ENCODE data around the gene GBE1.

The GBE1 gene

DNA sequence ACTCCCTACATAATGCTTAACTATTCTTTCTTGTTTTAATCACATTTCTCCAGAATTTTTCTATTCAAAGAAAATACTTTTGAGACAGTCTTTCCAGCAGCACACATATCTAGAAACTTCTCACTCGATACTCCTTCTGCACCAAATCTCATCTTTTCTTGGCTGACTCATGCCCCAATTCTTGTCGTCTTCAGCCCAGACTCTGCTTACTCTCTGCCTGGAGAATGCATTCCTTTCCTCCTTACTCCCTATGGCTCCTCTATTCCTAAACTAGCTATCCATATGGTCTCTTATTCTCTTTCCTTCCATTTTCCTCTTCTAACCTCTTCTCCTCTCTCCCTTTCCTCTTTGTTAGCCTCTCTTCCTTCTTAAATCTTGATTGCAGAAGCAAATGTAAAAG is 158.7 kb downstream of the GBE1 start:
- DNase-seq = peak; percentile 42

GRCh38 chr3:81601707-81602305 is 159.6 kb downstream of the GBE1 start:
- DNase-seq = no peak

DNA sequence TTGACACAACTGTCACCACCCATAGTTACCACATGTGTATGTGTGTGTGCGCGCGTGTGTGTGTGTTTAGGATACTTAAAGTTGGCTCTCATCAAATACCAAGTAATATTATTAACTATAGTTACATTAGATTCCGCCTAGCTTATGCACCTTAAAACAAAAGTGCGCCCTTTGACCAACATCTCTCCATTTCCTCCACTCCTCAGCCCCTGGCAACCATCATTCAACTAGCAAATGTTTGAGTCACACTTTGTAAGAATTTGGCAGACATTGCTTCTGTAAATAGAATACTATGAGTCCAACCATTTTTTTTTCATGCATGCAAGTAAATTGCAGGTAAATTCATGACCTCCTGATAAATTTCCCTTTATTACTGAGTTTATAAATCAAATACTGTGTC is 169.3 kb downstream of the GBE1 start:
- DNase-seq = peak; percentile 13

- DNase-seq = no peak
Observed at GRCh38 chr3:81585937-81586336, 175.5 kb downstream of the GBE1 start.

- DNase-seq = no peak
Observed at GRCh38 chr3:81585056-81585455, 176.4 kb downstream of the GBE1 start.

- DNase-seq = peak; percentile 42
Observed at GRCh38 chr3:81581966-81582599, 179.4 kb downstream of the GBE1 start.

- DNase-seq = no peak
Observed at GRCh38 chr3:81580355-81580754, 181.1 kb downstream of the GBE1 start.

DNA sequence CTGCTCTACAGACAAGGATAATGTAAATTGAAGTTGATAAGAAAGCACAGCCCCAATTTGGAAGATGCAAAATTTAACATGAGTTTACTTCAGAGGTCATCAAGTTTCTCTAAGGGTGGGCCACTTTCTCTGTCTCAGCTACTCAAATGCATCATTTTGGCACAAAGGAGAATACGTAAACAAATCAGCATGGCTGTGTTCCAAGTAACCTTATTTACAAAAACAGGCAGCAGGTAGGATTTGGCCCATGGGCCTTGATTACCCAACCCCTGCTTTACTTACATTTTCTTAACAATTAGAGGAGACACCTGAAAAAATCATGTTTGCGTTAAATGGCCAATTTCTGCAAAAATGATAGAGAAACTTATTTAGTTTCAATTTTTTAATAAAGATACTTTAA is 181.7 kb downstream of the GBE1 start:
- no peak for DNase-seq

- DNase-seq = no peak
Observed at GRCh38 chr3:81572201-81572756, 189.2 kb downstream of the GBE1 start.

DNA sequence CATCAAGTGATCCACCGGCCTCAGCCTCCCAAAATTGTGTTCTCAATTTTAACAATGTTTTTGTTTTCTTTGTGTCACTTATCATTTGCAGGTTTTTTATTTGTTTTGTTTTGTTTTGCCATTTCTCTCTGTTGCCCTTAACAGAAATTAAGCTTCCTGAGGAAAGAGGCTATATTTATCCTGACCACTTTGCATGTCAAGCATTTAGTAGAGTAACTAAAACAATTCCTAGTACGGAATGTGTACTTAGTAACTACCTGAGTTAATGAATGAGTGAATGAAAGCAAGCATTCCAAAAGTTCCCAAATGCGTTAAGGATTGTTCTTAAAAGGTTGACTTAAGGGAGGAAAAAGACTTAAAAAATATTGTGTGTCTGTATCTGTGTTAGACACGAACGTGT is 193.1 kb downstream of the GBE1 start:
- DNase-seq = no peak

DNA sequence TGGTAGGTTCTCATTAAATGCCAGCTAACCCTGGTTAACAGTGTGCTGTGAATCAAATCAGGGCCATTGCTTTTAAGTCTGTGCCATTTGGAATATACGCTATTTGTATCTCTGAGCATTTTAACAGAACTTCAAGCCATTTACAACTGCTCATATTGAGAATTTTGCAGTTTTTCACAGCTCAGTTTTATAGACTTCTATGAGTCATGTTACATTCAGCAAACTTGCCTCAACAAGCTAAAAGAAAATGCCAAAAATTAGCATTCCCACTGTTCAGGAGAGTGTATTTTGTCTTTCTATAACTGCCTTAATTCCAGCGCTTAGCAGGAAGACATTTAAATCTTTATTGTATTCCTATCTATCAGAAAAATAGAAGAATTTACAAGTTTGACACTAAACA is 196.4 kb downstream of the GBE1 start:
- no peak for DNase-seq

DNA sequence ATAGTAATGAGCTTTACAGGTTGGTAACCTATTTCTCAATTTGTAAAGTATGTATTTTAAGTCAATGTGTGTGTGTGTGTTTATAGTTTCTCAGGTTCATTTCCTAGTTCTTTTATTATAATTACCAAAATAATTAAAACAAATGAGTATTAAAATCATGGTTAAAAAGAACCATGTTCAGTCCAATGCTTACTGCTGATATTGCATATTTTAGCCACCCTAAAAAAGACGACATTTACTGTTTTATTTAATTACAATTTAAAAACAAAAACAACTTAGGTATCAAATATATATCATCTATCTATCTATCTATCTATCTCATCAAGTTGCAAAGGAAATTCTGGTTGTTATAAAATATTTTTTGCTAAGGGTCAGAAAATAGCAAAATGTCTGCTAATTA is 203.3 kb downstream of the GBE1 start:
- DNase-seq = no peak

GRCh38 chr3:81554801-81555200 is 206.6 kb downstream of the GBE1 start:
- peak; percentile 4 for DNase-seq

- peak; percentile 73 for DNase-seq
Observed at GRCh38 chr3:81554388-81554787, 207.1 kb downstream of the GBE1 start.

- peak; percentile 8 for DNase-seq
Observed at GRCh38 chr3:81550415-81550814, 211.0 kb downstream of the GBE1 start.

GRCh38 chr3:81549831-81550230 is 211.6 kb downstream of the GBE1 start:
- no peak for DNase-seq

DNA sequence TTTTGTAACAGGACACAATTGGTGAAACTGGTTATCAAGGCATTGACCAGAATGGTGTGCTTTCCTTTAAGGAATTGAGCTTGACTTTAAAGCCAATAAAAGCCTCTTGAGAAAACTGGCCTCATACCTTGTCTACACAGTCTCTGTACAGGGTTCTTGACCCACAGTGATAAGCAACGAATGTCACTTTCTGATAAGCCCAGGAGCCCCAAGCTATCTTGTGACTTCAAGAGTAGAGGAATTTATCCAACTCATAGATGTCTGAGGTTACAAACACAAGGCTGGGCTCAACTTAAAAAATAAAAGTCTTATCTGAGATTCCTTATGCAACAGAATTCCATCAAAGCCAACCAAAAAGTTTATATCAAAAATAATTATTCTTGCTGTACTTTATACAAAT is 212.1 kb downstream of the GBE1 start:
- no peak for DNase-seq

DNA sequence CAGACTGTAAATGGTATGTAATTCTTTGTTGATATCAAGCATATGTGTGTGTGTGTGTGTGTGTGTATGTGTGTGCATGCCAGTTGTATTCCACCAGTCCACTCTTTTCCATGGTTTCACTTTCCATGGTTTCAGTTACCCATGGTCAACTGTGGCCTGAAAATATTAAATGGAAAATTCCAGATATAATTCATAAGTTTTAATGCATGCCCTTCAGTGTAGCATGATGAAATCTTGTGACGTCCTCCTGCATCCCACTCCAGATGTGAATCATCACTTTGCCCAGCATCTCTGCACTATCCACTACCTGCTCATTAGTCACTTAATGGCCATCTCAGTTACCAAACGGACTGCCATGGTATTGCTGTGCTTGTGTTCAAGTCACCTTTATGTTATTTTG is 215.9 kb downstream of the GBE1 start:
- DNase-seq = peak; percentile 15

DNA sequence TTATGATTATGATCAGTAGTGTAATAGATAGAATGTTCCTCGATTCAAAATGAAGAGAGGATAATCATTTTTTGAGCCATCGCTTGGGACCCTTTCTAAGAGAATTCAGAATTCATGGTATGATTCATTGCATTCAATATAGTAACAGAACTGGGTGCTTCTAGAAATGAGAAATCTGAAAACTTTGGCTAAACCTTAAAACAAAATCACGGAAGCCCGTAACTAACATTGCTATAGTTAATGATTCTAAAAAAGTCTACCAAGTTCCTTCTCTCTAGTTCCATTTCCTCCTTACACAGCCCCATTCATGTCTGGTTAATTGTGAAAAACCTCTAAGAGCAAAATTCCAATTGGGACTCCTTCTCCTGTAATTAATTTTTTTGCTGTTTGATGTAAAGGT is 217.1 kb downstream of the GBE1 start:
- DNase-seq = no peak

DNA sequence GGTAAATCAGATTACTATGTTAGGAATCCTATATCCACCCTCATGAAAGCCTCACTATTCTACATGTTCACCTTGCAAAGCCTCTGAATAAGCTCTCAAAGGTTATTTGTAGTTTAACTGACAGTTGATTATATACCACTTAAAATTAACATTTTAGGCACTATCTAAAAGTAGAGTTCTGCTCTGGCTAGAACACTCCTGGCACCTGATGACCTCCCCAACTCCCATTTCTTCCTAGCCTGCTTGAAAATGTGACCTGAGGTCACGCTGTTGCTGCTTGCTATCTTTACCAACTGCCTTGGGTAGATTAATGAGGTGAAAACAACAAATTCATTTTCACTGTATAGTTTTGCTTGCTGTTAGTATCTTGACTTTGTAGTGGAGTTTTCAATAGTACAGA is 220.7 kb downstream of the GBE1 start:
- DNase-seq = no peak

DNA sequence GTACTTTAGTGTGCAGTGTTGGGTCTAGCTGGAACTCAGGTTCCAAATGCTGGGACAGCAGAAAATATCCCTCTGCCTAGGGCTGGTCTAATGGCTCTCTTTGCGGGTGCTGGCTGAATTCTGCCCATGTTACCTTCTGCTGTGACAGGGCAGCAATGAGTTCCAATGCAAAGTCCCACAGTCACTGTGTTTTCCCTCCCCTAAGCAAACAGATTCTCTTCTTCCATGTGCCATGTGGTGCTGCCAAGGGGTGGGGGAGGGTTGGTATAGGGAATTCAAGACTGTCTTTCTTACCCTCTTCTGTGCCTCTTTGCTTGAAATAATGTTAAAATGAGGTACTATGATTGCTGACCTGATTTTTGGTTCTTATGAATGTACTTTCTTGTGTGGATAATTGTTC is 229.6 kb downstream of the GBE1 start:
- DNase-seq = no peak

DNA sequence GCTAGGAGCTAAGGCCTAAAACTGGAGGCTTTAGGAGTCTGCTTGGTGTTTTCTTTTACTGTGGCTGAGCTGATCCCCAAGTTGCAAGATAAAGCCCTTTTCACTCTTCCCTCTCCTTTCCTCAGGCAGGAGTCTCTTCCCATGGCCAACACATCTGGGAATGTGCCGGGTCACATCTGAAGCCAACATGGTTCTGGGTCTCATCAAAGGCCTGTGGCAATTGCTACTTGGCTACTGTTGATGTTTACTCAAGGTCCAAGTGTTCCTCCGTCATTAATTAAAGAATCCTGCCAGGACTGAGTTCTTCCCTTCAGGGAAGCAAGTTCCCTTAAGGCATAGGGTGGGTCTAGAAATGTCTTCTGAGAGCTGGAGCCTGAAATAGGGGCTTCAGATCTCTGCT is 230.2 kb downstream of the GBE1 start:
- no peak for DNase-seq

DNA sequence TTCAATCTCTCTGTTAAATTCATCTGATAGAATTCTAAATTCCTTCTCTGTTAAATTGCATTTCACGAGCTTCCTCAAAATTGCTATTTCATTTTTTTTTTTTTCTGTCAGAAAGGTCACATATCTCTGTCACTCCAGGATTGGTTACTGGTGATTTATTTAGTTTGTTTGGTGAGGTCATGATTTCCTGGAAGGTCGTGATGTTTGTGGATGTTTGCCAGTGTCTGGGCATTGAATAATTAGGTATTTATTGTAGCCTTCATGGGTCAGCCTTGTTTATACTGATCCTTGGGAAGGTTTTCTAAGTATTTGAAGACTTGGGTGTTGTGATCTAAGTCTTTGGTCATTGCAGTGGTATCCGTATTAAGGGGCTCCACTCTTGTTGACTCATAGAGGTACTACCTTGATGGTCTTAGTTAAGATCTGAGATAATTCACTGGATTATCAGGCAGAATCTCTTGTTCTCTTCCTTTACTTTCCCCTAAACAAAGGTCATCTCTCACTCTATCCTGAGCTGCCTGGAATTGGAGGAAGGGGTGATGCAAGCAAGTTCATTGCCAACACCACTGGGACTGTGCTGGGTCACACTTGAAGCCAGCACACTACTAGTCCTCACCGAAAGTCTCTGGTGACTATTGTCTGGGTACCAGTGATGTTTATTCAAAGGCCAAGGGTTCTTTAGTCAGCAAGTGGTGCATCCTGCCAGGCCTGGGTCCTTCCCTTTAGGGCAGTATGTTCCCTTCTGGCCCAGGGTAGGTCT is 231.1 kb downstream of the GBE1 start:
- DNase-seq = no peak

GRCh38 chr3:81521855-81522254 is 239.6 kb downstream of the GBE1 start:
- DNase-seq = no peak

Measured in EL (cell line).